NCI-H69 (cell line): ENCODE measurements around the gene UBE2E2.

Source experiments
- DNase-seq: peaks from one replicate; lab custom pipeline; 2025; lab: John Stamatoyannopoulos, UW

UBE2E2 gene

DNA sequence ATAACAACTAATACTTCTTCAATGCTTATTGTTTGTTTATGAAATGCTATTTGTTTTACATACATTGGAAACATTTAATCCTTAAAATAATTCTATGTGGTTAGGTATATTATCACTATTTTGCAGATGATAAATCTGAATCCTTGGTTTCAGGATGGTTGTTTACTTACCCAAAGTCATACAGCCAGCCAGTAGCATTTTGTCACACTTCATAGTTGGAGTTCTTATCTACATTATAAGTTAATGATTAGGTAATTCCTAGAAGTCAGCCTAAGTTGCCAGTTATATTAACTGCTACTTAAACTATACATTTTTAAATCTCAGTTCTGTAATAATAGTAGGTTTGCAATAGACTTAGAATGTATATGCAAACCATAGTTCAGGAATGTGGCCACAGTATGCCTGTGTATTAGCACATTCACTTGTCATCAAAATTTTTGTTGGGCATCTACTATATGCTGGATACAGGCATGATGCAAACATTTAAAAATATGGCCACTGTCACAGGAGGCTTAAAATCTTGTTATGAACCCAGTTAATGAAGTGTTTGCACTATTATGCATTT is 187.9 kb downstream of the UBE2E2 start:
- DNase-seq, result no peak

DNA sequence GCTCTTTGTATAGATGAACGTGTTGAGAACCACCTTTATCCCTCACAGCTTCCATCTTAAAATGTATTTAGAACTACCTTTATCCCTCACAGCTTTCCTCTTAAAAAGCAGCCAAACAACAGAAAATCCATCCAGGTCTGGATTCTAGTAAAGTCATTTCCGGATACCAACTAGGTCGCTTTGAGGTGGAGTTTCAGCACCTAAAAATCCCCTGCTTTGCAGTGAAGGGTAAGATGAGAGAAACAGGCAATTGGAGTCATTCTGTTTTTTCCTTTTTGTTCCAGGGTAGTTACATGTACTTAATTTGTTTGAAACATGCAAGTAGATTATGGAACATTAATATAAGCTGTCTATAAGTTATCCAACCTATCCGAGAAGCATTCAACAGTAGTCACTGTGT is 192.0 kb downstream of the UBE2E2 start:
- DNase-seq, result no peak

DNA sequence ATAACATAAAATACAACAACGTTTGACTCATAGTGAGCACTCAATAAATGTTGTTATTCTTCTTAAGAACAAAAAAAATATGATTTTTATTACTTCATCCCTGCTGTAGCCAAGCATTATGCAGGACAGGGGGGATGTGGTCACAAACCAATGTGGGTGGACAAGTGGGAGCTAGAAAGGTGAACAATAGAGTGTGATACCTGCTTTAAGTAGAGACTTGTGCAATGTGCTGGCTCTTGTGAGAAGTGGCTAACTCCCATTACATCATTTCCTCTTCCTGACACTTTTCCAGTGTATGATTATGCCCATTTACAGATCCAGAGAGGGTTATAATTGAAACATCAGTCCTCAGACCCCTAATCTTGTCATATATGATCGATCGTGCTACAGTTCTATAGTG is 193.6 kb downstream of the UBE2E2 start:
- no peak for DNase-seq

DNA sequence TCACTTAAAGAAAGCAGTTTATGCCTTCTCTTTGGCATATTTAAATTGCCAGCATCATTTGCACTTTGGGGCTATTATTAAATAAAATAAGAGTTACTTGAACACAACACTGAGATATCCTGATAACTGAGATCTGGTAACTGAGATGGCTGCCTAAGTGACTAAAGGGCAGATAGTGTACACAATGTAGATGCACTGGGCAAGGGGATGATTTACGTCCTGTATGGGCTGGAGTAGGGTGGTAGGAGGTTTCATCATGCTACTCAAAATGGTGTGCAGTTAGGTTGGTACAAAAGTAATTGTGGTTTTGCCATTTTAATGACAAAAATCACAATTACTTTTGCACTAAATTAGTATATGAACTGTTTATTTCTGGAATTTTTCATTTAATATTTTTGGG is 196.1 kb downstream of the UBE2E2 start:
- no peak for DNase-seq

DNA sequence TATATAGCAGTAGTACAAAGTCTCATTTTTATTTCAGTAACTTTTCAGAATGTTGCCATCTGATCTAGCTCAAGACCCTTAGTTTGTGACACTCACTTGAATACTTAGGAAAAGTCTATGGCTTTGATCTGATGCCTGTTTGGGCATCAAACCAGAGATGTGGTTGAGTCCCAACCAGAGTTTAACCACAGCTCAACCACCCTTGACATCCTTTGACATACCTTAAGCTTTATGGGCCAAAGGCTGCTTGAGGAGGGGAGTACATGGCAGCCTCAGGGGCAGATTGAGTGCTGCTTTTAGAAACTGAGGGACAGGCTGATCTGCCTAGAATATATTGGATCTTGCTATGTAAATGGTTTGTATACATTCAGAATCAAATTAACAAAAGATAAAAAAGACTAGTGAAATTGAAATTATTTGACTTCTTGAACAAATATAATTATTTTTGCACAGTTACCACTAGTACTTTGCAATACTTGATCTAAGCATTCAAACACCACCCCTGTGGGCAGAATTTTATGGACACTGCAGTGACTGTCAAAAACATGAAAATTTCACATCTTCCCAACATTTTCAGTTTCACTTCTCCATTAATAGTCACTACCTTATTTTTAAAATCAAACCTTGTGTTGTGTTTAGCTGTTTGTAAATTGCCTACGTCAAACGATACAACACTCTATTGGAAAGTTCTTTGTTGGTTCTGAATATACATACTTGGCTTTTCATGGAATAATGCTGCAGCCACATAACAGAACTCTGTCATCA is 199.8 kb downstream of the UBE2E2 start:
- no peak for DNase-seq

DNA sequence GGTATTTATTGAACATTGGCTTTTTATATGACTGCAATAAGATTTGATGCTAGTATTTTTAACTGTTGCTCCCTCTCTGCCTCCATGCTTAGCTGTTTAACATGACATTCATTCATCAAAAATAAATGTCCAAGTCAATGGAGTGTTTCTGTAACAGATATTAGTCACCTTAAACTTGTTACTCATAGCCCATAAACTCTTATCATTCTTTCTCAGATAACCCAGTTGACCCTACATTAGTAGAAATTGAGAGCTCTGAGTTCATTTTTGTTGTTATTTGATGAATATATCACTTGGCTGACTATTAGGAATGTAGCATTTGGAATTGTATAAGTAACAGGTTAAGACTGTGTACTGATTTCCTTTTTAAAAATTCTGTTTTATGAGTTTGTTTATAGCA is 201.1 kb downstream of the UBE2E2 start:
- DNase-seq, result no peak

DNA sequence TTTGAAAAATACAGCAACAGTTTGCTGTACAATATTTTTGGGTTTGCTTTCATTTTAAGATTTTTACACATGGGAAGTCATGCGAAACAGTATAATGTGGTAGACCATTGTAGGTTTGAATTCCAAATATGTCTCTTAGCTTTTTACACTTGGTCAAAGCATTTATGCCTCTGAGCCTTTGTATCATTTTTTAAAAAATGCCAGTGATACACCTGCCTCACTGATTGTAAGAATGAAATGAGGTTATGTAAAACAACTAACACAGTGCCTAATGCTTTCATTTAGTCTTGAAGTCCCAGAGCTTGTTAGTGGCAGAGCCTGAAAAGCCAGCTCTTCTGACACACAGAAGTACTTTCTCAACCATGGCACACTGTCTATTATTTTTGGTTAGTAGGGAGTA is 202.0 kb downstream of the UBE2E2 start:
- no peak for DNase-seq

DNA sequence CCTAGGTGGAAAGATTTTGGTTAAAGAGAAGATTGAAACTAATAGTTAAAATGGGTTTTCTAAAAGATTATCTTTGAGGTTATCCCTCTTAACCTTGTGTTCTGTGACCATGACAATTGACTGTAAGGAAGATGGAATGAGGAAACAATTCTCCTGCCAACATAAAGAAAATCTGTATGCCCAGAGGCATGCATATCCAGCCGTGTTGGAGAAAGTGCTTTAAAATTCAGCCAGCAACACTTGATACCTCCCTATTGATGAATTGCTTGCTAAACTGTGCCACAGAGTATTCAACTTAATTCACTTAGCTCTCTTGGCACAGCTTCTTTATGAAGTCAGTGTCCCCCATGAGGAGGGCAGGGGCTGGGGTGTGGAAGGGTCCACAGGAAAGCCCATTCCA is 203.5 kb downstream of the UBE2E2 start:
- DNase-seq, result no peak

DNA sequence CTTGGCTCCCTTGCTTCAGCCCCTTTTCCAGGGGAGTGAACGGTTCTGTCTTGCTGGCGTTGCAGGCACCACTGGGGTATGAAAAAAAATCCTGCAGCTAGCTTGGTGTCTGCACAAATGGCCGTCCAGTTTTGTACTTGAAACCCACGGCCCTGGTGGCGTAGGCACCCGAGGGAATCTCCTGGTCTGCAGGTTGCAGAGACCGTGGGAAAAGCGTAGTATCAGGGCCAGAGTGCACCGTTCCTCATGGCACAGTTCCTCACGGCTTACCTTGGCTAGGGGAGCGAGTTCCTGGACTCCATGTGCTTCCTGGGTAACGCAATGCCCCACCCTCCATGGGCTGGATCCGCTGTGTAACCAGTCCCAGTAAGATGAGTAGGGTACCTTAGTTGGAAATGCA is 214.9 kb downstream of the UBE2E2 start:
- DNase-seq, result no peak

DNA sequence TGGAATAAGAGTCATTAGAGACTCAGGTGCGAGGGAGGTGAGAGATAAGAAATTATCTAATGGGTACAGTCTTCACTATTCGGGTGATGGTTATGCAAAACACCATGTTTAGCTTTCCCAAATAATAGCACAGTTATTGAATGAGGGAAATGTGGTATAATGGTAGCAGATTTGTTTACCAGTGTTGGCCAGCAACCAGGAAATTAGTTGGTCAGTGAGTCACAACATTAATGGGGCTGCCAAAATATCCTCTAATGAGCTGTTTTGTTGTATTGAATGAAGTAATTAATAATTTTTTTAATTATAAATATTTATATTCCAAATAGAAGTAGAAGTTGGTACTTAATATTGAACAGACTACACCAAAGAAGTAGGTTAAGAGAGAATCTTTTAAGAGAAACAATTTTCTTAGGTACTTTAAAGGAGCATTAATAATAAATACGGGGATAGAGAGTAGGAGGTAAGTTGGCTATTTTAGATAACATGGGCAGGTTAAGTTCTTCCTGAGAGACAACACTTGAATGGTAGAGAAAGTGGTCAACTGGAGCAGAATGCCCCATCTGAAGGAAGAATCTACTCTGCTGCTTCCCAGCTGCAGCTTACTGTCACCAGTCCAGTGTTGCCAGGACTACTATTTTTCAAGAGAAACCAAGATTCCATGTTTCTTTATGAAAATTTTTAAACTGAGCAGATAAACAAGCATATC is 218.8 kb downstream of the UBE2E2 start:
- DNase-seq, result no peak

DNA sequence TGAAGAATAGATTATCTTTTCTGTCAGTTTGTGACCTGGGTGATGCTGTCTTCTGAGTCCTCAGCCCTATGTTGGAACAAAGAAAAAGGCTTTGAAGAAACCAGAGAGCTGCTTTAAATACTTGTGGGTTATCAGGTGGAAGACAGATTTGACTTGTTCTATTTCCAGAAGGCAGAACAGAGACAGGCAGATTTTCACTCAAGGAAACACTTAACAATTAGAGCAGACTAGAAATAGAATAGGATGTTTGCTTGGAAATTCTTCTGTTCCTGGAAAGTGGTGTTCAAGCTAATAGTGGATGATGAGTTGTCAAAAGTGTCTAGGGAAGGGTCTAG is 219.4 kb downstream of the UBE2E2 start:
- no peak for DNase-seq

DNA sequence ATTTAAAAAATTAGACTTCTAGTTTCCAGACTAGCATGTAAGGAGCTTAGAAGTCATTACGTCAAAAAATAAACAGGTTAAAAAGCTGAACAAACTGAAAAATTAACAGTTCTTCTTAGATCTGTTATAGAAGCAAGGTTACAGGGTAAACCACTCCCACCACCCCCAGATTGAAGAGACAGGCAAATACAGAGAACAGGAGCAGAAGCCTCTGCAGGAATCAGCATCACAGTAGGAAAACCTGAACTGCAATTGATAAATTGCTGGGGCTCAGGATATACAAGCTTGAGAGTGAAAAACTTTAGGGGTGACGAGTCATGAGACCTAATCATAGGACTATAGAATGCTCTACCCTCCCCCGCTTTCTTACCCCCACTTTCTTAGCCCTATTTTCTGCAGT is 222.3 kb downstream of the UBE2E2 start:
- no peak for DNase-seq

DNA sequence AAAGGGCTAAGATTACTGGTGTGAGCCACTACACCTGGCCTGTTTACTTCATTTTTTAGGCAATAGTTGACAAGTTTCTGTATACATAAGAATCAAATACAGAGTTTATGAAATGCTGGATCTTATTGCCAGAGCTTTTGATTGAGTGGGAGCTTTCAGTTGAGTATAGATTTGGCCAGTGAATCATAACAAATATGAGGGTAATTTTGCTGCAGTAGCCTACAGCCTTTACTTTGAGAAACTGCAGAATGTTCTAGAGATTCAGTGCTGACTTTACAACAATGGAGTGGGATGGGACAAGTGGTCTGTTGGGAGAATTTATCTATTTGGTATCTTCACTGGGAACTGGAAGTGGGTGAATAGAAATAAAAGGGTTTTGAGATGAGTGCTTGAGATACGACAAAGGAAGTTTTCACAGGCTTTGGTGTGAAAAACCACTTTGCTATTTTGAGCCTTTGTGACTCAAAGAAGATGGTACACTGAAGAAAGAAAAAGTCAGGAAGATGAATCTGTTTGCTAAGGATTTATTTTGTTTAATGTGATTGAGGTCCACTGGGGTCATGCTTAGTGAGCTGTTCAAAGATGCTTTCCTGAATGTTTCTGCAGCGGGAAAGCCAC is 227.8 kb downstream of the UBE2E2 start:
- DNase-seq, result no peak

DNA sequence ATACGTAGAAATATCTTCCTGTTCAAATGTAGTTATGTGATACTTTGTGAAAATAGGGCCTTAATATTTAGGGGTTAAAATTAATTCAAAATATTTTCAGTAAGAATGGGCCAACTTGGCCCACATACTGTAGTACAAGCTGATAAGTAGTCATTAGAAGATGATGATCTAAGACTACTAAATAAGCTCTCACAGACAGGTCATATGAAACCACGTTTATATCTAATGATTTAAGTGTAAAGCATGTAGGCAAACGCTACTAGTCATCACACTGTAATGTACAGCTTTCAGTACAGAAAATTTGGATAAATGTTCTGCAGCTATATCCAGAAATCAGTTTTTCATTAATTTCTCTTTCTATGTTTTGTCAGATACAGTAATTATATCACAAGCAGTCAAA is 228.6 kb downstream of the UBE2E2 start:
- DNase-seq, result no peak

DNA sequence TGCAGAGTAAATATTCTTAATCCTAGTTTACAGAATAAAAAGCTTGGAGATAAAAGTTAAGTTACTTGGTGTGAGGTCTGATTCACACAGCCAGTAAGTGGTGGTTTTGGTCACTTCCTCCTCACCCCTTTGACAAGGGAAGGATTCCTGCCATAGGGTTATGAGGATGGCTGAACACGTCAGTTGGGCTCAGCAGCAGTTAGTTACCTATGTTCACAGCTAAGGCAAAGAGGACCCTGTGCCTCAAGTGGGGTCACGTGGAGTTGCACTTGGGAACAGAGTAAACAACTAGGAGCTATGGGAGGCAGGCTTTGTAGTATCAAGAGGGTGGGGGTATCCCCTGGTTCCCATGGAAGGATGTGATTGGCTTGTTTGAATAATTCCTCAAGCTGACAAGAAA is 232.2 kb downstream of the UBE2E2 start:
- no peak for DNase-seq

DNA sequence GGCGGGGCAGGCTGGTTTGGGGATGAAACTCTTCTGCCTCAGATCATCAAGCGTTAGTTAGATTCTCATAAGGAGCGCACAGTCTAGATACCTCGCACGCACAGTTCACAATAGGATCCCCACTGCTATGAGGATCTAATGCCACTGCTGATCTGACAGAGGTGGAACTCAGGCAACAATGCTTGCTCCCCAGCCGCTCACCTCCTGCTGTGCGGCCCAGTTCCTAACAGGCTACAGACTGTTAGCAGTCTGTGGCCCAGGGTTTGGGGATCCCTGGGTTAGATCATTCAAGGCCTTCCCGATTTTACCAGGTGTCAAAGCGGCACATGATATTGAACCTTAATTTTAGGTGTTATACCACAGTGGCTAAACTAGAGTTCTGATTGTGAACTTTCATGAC is 232.8 kb downstream of the UBE2E2 start:
- DNase-seq, result no peak

DNA sequence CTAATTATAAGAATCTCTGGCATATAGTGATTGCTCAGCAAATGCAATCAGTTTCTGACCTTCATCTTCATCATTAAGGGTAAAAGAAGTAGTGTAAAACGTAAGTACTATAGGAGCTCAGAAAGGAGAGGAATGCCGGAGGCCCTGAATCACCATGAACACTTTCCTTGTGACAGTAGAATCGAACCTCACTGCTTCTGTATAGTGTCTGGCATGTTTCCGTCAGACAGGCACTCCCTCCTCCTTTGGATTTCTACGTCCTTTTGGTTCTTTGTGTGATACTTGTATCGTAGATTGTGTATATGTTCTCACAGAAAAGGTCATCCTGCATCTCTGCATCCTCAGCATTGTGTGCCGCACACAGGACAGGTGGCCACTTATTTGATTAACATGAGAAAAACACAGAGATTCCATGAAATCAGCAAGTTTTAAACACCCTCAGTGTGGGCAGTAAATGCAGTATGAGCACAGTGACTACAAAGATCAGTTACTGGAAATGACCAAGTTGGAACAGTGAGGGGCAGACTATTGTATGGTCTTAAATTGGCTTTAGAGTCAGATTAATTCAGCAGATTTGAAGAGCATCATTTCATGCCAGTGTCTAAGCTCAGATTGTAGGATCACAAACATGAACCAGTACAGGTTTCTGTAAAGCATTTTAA is 234.5 kb downstream of the UBE2E2 start:
- DNase-seq, result no peak

DNA sequence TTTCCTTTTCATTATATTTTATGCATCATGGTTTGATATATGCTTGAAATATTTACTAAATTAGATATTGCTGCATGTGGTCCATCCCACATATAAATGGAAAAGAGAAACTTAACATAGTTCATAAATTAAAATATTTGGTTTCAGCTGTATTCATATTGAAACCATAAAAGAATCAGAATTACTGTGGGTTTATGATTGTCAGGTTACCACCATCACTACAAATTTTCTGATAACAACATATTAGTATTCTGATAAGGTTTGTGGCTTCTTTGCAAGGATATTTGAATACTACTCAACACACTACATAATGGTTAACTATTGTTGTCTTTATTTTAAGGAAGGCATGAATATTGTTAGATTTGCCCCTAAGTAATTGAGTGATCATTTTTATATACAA is 235.5 kb downstream of the UBE2E2 start:
- DNase-seq, result no peak

DNA sequence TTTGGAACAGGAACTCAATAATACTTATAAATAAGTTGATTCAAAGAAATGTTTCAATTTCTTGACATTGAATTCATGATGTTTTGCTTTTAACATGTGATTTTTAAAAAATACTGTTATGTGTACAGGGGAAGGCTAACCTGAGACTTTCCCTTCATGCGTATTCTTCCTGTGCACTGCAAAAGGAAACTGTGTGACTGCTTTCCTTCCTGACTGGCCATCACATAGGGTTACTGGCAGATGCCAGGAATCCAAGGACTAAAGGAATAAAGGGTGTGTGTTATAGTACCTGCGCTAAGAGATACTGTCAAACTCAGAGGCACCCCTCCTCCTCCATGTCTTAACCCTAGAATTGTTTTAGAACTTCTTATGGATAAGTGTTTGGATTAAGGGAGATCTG is 236.0 kb downstream of the UBE2E2 start:
- no peak for DNase-seq

DNA sequence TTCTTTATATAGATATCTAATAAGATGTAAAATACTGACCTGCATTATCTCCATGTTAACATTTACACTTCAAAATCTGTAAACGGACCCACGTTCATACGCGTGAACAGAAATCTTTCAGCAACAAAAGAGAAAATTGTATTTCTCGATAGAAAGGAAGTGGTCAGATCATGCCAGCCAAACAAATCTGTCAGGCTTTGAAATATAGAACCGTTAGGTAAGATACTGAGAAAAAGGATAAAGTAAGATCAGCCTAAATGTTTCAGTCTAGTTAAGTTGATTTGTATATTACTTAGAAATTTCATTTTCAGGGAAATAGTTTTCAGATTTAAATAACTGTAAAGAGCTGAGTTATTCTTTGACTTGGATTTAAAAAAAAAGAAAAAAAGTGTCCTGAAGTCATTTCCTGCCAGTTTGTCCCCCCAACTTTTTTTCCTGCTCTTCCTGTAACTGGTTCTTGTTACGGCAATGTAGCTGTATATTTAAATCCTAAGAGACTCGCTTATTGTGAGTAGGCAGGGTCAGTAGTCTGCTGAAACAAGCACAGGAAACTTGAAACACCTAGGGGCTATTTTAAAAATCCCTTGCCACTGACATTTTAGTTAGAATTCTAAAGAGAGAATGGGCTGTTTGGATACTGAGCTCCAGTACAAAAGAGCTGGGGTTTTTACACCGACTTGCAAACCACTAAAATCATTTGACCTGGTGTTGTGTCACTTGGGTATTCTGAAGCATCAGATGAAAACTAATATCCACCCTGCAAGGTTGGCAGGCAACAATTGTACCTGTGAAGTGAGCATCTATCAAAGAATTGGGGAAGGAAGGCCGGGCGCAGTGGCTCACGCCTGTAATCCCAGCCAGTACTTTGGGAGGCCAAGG is 237.5 kb downstream of the UBE2E2 start:
- DNase-seq, result no peak

DNA sequence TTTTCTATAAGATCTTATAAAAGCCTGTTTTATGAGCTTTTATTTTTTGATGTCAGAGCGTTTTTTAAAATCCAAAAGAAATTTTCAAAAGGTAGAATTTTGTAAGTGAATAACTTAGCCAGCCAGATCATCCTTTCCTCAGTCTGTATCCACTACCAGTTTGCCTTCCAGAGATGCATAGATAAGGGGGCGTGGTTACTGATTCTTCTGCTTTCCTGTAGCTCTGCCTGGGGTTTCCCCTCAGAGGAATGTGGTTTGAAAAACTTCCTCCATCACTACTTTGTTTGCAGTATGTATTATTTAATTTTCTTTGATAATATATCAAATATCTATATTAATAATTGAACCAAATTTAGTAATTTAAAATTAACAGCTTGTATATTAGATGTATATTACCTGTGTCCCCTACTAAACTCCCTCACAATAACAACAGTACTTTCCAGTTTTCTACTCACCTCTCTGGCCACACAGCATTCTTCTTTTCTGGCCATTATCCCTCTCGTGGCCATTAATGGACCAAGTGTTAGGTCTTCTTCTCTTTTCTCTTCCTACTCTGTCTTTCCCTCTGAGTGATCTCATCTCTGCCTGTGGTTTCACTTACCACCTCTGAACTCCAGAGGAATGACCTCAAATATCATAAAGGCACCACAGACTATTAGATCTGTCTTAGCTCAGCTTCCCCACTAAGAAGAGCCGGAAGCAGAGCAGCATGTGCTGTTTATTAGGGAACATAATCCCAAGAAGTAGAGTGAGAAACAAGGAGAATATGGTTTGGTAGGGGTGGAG is 239.7 kb downstream of the UBE2E2 start:
- DNase-seq, result no peak
